ENCODE measurements around the gene GBGT1.

DNA sequence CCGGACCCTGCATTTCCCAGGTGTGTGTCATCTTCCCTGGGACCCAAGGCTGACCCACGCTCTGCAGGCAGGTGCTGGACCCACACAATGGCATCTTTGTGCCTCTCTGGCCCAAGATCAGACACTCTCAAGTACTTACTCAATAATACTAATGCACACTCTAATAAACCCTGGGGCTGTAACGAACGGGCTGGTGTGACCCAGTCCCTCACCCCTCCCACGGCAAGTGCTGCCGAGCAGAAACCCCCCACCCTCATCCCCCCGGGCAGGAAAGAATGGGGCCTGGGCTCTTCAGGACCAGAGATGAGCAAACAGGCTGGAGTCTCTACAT is 46.5 kb upstream of the GBGT1 start:
- TF ChIP-seq, protein P1, sequence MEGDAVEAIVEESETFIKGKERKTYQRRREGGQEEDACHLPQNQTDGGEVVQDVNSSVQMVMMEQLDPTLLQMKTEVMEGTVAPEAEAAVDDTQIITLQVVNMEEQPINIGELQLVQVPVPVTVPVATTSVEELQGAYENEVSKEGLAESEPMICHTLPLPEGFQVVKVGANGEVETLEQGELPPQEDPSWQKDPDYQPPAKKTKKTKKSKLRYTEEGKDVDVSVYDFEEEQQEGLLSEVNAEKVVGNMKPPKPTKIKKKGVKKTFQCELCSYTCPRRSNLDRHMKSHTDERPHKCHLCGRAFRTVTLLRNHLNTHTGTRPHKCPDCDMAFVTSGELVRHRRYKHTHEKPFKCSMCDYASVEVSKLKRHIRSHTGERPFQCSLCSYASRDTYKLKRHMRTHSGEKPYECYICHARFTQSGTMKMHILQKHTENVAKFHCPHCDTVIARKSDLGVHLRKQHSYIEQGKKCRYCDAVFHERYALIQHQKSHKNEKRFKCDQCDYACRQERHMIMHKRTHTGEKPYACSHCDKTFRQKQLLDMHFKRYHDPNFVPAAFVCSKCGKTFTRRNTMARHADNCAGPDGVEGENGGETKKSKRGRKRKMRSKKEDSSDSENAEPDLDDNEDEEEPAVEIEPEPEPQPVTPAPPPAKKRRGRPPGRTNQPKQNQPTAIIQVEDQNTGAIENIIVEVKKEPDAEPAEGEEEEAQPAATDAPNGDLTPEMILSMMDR (IDR thresholded peaks at IDR 0.05 in 8 of 11, conservative IDR thresholded peaks at IDR 0.05 in 3 of 11): no peak
- no peak for TF ChIP-seq POLR2AphosphoS5 (IDR thresholded peaks at IDR 0.05)
- no peak for TF ChIP-seq POLR2A (IDR thresholded peaks at IDR 0.05)

Measured in spleen (tissue), 7 donors.